ENCODE results near the gene OR2K2.
"Not testable (repeated sequence)": the region's sequence is repeated elsewhere in the genome, so short reads cannot be mapped to it uniquely, and the experiment has no call there.

OR2K2 gene, protein sequence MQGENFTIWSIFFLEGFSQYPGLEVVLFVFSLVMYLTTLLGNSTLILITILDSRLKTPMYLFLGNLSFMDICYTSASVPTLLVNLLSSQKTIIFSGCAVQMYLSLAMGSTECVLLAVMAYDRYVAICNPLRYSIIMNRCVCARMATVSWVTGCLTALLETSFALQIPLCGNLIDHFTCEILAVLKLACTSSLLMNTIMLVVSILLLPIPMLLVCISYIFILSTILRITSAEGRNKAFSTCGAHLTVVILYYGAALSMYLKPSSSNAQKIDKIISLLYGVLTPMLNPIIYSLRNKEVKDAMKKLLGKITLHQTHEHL

DNA sequence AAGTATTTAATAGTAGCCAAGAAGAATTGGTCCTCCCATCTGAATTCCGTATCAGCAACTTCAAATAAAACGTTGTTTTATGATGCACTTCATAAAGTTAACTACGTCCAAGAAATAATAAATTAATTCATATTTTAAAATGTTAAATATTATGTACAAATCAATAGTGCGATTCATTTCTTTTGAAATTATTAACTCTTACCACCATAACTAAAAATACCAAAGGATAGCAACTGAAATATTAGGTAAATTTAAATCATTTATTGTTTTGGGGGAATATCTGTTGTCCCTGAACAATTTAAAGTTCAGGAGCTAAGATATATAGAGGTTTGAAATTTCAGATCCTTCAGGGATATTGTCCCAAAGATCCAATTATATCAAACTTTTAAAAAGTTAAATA is at the start of gene OR2K2:
Gene OR2K2 (minus strand): TSS at position 101 of the 400 bp plus-strand sequence. CDS start 1,791 bp downstream, outside the sequence.
- DNase-seq: no peak

DNA sequence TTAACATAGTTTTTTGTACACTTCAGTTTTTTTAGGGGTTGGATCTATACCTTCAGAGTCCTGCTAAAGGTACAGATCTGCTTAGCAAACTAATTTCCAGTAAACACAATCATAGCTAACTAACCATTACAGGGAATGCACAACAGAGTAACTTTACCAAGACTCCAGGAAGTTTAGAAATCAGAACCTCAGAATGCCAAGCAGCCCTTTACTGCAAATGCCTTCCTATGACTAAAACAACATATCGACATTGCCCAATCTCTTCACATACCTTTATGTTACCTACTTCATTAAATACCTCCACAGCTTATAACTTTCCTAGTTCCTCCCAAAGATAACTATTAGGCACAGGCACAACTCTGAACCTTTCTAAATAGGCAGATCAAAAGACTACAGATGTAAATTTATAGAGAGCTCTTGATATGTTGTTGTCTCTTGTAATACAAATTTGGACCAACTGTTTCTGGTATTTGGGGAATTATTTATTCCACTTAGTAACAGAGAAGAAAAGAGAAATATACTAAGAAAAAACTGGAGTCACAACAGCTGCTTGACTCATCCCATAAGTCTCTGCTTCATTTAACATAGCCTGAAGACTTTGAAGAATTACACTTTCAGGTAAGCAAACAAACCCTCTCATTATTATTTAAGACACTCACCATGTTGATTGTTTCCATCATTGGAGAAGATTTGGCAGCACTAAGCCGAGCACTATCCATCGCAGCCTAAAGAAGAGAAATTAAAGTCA is 46.0 kb upstream of the OR2K2 start:
- no peak for DNase-seq

DNA sequence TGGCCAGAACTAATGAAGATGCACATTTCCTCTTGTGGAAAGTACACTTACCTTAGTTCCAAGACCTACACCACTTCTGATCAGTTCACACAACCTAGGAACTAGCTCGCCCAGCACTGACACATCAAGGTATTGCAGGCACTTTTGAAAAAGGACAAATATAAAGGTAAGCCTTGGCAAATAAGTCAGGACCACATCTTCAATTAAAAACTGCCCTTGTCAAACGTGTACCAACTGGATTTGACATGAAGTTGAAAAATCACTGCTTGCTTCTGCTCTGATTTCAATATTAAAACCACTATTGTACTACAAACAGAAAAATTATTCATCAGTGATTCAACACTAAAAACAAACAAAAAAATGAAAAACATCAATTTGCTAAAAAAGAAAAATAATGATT is 45.0 kb upstream of the OR2K2 start:
- DNase-seq: no peak

DNA sequence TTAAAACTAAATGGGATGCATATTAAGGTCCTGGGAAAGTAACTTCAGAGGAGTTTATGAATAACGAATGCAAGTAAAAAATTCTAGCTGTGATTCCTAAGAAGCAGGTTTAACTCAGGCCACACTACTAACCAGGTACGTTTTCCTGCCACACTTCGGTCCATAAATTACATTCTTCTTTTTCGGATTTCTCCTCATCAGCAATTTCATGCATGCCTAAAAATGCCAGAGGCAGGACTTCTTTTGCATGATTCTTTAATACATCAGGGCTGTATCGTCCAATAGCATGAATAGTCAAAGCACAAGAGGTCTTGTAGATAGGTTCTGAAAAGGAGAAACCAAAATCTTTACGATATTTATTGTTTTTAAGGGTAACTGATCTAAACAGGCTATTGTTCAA is 42.3 kb upstream of the OR2K2 start:
- no peak for DNase-seq

DNA sequence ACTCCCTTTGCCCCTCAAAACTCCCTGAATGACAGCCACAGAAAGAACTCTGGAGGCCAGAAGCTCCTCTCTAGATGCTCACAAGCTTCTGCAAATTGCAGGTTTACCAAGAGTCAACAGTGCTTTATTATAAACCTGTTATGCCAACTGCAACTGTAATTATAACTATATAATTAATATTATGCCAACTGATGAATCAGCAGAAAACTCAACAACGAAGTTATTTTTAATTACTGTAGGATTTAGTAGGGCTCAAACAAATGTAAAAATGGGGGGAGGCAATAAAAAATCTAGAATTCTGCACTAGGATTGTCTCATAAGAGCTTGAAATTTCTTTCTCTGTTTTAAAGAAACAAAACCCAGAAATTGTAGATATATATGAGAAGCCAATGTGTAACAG is 37.0 kb upstream of the OR2K2 start:
- no peak for DNase-seq

DNA sequence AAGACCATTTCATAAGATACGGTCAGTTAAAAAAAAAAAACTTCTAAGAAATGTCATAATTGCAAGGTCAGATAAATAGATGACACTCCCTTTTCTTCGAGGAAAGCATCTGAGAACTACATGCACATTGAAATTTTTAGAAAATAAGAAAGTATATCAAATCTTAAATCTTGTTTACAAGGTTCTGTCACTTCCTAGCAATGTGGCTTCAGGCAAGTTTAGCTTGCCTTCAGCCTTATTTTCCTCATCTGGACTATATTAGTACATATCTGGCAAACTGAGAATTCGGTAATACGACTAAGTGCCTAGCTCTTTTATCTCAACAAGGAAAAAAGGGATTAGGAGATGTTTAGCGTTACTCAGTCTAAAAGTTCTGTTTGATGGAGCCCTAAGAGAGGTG is 32.5 kb upstream of the OR2K2 start:
- no peak for DNase-seq

DNA sequence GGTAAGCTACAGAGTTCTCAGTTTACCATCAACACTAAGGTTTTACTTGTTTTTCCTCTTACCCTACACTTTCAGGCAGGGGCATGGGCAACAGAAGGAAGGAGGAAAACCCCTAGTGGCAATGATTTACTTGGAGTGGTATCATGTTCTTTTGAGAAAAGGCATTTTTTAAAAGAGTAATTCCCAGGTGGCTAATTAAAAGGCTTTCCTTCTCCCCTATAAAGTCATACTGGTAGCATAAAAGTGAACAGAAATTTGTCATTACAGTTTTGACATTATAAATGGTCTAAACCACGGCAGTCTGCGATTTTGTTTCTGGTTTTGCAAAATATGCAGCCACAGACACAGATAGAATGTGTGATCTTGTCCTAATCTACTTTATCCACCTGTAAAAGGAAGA is 30.9 kb upstream of the OR2K2 start:
- no peak for DNase-seq

DNA sequence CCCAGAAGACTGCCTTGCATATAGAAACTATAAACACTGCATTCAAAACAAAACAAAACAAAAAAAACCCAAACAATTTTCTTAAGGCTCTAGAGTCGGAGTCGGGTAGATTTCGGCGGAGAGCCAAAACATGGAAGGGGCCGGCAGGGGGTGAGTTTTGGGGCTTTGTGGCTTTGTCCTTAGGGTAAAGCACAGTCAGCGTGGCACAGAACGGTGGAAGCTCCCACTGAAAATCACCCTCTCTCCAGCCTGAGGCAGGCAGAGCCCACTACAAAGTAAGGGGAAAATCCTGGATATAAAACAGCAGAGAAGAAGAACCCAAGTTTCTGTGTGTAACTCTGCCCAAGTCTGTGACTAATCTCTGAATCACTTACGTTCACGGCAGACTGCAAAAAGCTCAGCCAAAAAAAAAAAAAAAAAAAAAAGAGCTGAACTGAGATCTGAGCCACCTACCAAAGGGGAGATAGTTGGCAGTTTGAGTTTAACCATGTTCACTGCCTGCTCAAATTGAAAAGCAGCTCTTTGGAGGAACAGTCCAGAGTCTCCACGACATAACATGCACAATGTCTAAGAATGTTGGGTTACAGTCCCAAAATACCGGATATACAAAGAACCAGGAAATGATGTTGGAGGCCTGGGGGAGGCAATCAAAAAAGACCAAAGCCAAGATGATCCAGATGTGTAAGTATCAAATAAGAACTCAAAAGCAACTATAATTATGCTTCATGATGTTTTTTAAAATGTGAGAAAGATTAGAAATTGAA is 26.6 kb upstream of the OR2K2 start:
- DNase-seq: no peak

DNA sequence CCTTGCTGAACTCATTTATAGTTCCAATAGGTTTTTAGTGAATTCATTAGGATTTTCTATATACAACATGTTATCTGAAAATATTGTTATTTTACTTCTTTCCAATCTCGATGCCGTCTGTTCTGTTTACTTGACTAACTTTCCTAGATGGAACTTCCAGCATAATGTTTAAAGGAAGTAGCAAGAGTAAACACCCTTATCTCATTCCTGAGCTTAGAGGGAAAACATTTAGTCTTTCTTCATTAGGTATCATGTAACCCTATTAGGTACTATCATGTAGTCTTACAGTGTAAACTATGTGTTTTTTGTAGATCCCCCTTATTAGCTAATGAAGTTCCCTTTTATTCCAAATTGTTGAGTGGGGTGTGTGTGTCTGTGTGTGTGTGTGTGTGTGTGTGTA is 22.5 kb upstream of the OR2K2 start:
- no peak for DNase-seq

DNA sequence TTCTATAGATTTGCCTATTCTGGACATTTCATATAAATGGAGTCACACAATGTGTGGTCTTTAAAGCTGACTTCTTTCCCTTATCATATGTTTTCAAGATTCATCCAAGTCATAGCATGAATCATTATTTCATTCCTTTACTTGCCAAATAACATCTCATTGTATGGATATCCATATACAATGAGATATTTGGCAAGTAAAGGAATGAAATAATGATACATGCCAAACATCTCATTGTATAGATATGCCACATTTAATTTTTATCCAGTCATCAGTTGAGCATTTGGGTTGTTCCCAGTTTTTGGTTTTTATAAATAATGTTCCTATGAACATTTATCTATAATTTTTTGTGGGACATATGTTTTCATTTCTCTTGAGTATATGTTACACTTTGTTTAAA is 20.5 kb upstream of the OR2K2 start:
- no peak for DNase-seq

DNA sequence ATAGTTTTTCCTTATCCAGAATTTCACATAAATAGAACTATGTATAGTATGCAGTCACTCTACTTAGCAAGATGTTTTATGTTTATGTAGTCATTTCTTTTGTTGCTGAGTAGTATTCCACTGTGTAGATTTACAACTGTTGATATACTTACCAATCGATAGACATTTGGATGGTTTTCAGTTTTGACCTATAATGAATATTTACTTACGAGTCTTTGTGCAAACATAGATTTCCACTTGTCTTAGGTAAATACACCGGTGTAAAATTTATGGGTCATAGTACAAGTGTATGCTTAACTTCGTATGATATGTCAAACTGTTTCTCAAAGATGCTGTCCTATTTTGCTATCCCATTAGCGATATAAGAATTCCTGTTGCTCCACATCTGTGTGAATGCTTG is 19.7 kb upstream of the OR2K2 start:
- no peak for DNase-seq

DNA sequence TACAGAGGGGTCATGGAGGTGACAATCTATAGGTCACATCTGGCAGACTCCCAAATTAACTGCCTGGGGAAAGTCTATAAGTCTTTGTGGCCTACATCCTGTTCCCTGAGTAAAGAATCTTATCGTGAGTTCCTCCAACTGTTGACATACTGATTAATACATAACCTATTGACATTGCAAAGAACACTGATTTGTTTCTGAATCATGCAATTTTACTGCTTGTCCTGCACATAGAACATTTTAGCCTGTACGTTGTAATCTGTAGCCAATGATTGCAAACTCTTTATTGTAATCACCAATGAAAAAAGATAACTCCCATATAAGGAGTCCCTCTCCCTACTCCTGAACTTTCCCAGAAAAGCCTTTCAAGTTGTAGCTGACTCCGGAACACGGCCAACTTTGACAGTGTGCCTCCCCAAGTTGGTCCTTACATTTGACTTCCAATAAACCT is 18.8 kb upstream of the OR2K2 start:
- DNase-seq: no peak

DNA sequence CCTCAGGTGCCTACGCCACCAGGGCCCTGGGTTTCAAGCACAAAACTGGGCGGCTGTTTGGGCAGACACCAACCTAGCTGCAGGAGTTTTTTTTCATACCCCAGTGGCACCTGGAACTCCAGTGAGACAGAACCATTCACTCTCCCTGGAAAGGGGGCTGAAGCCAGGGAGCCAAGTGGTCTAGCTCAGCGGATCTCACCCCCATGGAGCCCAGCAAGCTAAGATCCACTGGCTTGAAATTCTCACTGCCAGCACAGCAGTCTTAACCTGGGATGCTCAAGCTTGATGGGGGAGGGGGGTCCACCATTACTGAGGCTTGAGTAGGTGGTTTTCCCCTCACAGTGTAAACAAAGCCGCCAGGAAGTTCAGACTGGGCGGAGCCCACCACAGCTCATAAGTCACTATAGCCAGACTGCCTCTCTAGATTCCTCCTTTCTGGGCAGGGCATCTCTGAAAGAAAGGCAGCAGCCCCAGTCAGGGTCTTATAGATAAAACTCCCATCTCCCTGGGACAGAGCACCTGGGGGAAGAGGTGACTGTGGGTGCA is 4.4 kb upstream of the OR2K2 start:
- DNase-seq: not testable (repeated sequence)

DNA sequence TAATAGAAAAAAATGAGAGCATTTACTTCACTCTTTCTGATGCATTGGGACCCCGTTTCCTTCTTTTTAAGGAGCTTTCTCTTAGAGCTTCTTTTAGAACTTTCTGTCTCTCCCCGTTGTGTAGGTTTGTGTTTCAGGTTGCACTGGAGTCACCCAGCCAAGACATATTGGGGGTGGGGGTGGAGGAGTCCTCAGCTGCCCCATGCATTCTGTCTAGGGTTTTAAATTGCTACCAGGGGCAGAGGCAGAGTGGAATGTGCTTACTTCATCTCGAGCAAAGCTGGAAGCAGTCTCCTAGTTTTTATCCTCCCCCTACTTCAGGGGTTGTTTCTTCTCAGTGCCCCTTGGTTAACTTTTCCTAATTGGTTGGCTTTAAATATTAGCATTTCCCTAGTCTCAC is 9.4 kb downstream of the OR2K2 start:
- DNase-seq: no peak

DNA sequence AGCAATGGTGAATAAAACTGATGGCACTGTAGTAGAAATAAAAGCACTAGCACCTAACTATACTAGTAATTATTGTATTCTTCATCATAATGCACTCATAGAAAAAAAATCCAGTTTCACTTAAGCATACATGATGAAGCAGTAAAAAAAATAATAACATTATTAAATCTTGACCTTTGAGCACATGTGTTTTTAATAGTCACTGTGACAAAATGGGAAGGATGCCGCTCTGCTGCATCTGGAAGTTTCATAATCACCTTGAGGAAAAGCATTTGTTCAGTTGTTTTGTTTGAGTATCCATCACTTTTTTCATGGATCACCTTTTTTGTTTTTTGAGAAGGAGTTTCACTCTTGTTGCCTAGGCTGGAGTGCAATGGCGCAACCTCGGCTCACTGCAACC is 13.2 kb downstream of the OR2K2 start:
- DNase-seq: no peak

DNA sequence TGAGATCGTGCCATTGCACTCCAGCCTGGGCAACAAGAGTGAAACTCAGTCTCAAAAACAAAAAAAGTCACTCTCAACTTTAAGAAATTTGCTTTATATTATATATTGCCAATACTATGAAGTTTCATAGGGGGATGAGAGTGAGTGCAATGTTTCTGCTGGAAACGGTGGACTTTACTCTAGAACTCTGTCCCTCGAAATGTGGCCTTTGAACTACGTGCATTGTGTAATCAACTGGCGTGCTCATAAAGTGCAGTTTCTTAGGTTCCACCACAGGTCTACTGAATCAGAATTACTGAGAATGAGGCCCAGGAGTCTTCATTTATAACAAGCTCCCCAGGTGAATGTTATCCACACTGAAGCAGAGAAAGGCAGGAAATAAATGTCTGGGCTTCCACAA is 24.1 kb downstream of the OR2K2 start:
- no peak for DNase-seq

DNA sequence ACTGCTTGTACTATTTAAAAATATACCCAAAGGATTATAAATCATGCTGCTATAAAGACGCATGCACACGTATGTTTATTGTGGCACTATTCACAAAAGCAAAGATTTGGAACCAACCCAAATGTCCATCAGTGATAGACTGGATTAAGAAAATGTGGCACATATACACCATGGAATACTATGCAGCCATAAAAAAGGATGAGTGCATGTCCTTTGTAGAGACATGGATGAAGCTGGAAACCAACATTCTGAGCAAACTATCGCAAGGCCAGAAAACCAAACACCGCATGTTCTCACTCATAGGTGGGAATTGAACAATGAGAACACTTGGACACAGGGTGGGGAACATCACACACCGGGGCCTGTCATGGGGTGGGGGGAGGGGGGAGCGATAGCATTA is 26.0 kb downstream of the OR2K2 start:
- DNase-seq: not testable (repeated sequence)

DNA sequence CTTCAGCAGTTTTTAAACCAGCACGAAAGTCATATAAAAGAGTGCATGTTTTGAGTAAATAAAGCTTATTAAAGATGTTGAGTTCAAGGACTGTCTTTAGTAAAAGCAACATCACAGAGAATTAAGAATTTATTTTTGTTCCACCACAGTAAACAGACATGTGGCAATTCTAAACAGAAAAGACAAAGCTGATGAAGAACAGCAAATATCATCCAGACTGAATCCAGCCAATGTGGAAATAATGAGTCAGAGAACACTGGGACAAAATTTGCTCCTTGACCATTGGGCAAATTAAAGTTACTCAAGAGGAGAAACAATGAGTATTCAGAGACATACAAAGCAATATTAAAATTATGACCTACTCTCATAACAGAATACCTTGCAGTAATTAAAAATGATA is 28.8 kb downstream of the OR2K2 start:
- DNase-seq: no peak

DNA sequence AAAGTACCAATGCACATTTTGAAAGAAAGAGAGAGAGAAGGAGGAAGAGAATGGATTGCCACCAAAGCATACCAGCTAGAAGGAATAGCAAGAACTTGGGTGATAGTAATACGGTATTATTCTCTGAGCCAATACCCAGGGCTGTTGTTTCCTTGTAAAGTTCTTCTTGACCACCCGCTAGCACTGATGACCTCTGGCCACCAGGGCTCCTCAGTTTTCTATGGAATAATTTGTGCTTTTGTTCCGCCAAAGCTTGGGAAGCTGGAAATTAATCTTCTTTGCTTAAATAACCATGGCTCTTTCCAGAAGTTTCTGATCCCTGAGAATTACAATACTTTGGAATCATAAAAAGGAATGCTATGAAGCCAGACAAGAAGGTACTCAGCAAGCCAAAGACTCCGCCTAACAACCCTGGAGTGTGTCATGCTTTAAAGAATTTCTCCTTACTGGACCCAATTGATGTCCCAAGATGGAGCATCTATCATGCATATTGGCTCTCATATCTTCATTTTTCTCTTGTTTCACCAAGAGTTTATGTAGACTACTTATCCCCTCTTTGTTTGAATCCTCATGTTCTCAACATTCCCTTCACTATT is 29.8 kb downstream of the OR2K2 start:
- DNase-seq: no peak

DNA sequence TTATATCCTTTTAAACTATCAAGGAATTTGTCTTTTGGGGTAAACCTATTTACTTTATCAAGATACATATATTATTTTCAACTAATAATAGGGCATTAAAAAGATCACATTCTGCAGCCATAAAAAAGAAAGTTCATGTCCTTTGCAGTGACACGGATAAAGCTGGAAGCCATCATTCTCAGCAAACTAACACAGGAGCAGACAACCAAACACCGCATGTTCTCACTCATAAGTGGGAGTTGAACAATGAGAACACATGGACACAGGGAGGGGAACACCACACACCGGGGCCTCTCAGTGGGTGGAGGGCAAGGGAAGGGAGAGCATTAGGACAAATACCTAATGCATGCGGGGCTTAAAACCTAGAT is 30.4 kb downstream of the OR2K2 start:
- DNase-seq: not testable (repeated sequence)

DNA sequence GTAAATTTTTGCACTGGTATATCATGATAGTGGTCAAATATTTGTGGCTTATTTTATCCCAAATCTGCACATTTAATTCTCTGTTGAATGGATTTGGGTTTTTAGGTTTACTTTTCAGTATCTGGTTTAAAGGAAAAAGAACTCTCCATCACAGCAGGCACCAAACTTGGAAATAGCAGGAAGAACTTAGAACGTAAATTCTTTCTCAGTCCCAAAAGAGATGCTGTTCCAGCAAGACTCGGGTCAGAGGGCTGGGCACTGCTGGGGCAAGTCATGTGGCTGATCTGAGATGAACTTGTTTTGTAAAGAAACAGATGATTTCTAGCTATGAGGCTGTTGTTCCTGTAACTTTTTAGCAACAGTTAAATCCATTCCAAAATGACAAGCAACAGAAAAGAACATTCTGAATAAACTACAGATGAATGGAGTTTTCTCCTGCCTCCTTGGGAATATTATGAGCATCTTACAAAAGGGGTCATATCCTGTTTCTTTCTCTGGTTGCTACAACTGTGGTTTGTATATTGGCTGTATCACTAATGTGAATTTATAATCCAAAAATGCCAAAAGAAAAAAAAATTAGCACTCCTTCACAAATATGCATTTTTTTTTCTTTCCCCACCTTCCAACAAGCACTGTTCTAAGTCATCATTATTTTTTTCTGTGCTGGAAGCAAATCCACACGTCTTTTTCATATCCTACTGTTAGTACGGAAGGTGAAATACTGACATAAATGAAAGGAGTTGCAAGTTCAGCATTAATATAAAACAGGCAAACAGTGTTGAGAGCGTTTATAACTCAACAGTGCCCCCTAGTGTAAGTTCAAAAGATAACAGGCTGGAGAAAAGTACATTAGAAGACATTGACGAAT is 31.1 kb downstream of the OR2K2 start:
- DNase-seq: no peak

DNA sequence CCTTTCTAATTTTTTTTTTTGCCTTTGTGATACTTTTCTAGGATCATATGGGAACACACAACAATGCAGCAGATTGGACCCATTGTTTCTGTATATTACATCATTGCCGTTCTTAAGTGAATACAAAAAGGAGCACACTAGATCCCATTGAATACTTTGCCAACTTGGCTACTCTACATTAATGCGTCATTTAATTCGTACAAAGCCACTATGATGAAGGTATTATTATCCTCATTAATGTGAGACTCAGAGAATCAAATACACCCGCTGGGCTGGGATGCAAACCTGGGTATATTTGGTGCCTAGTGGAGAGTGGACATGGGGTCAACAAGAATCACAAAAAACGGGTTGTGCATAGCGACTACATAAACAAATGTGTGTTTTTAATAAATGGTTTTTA is 31.9 kb downstream of the OR2K2 start:
- DNase-seq: no peak
